ENCODE data around the gene STRADA. TPM values are rescaled to one million over a fixed set of nuclear protein-coding genes. Genes with fewer than 3 reads are reported as not detected.

Gene STRADA
- total RNA-seq, 6 experiments from 2014 or later, result 18.2 to 24.1 (median 21.6) TPM

GRCh38 chr17:63694229-63694949 is 47.2 kb downstream of the STRADA start:
- no peaks in the 10 kb centered on the region for H3K4me1 Mint-ChIP-seq (ENCODE audit: low read depth)
- no peak for DNase-seq
- no peaks in the 10 kb centered on the region for H3K9me3 Mint-ChIP-seq
- H3K27ac Mint-ChIP-seq, result no peak overlapping the region
- no peak for TF ChIP-seq CTCF (IDR thresholded peaks at IDR 0.05)
- H3K4me3 Mint-ChIP-seq, result no peak overlapping the region
- H3K27me3 Mint-ChIP-seq (ENCODE audit: insufficient read depth), result peaks cover 5% of the 10 kb centered on the region
- no peaks in the 10 kb centered on the region for H3K36me3 Mint-ChIP-seq (ENCODE audit: low read depth)

GRCh38 chr17:63693411-63694113 is 48.0 kb downstream of the STRADA start:
- H3K4me1 Mint-ChIP-seq (ENCODE audit: low read depth), result no peaks in the 10 kb centered on the region
- no peak overlapping the region for H3K27ac Mint-ChIP-seq
- peaks cover 1% of the 10 kb centered on the region for H3K27me3 Mint-ChIP-seq (ENCODE audit: insufficient read depth)
- H3K4me3 Mint-ChIP-seq, result no peak overlapping the region
- no peaks in the 10 kb centered on the region for H3K36me3 Mint-ChIP-seq (ENCODE audit: low read depth)
- TF ChIP-seq CTCF (IDR thresholded peaks at IDR 0.05), result no peak
- no peak for DNase-seq
- H3K9me3 Mint-ChIP-seq, result no peaks in the 10 kb centered on the region

- H3K36me3 Mint-ChIP-seq (ENCODE audit: low read depth), result 0 out of 2 replicates have a peak, but pooled peaks cover 4% of the 10 kb centered on the region
- no peak overlapping the region for H3K27ac Mint-ChIP-seq
- H3K4me1 Mint-ChIP-seq (ENCODE audit: low read depth), result no peaks in the 10 kb centered on the region
- no peaks in the 10 kb centered on the region for H3K9me3 Mint-ChIP-seq
- TF ChIP-seq CTCF (IDR thresholded peaks at IDR 0.05), result no peak
- no peak overlapping the region for H3K4me3 Mint-ChIP-seq
- H3K27me3 Mint-ChIP-seq (ENCODE audit: insufficient read depth), result no peaks in the 10 kb centered on the region; the same call in 1 of the 2 replicates
- no peak for DNase-seq
These were observed 49.3 kb downstream of the STRADA start for GRCh38 chr17:63692195-63692816.

GRCh38 chr17:63689479-63689878 is 52.1 kb downstream of the STRADA start:
- Mint-ChIP-seq H3K4me3 (no peak overlapping the region), H3K36me3 (ENCODE audit: low read depth) (0 out of 2 replicates have a peak, but pooled peaks cover 4% of the 10 kb centered on the region), H3K9me3 (no peaks in the 10 kb centered on the region), H3K27ac (no peak overlapping the region), H3K4me1 (ENCODE audit: low read depth) (no peaks in the 10 kb centered on the region), H3K27me3 (ENCODE audit: insufficient read depth) (no peaks in the 10 kb centered on the region; the same call in 1 of the 2 replicates)
- DNase-seq, result no peak
- no peak for TF ChIP-seq CTCF (IDR thresholded peaks at IDR 0.05)

- no peaks in the 10 kb centered on the region; the same call in 1 of the 2 replicates for H3K27me3 Mint-ChIP-seq (ENCODE audit: insufficient read depth)
- TF ChIP-seq CTCF (IDR thresholded peaks at IDR 0.05), result no peak
- no peak overlapping the region for H3K4me3 Mint-ChIP-seq
- no peaks in the 10 kb centered on the region for H3K4me1 Mint-ChIP-seq (ENCODE audit: low read depth)
- H3K36me3 Mint-ChIP-seq (ENCODE audit: low read depth), result 0 out of 2 replicates have a peak, but pooled peaks cover 4% of the 10 kb centered on the region
- no peak for DNase-seq
- H3K9me3 Mint-ChIP-seq, result no peaks in the 10 kb centered on the region
- no peak overlapping the region for H3K27ac Mint-ChIP-seq
These were observed 53.1 kb downstream of the STRADA start for GRCh38 chr17:63688396-63689020.
